Neuronal stem cell (in vitro differentiated cells): ENCODE data around the gene GPR45.

Experiments
- DNase-seq: peaks from one replicate; pipeline ENCODE4 v3.0.0-alpha.2; 2013; ENCODE audit warnings: low spot score
- H2AFZ ChIP-seq: one replicate; pipeline ENCODE4 v1.6.1; 2013; ENCODE audit warnings: mild to moderate bottlenecking, low read length, inconsistent platforms
- H2AK5ac ChIP-seq: 2 replicates; pipeline ENCODE4 v1.6.1; 2013; ENCODE audit warnings: low read depth, mild to moderate bottlenecking, inconsistent platforms, low read length, moderate library complexity, mixed read lengths
- H2BK120ac ChIP-seq: 2 replicates; pipeline ENCODE4 v1.6.1; 2013; ENCODE audit warnings: low read depth, mild to moderate bottlenecking, inconsistent platforms, low read length, moderate library complexity, mixed read lengths
- H2BK12ac ChIP-seq: one replicate; pipeline ENCODE4 v1.6.1; 2013; ENCODE audit warnings: low read length, inconsistent platforms
- H2BK15ac ChIP-seq: 2 replicates; pipeline ENCODE4 v1.6.1; 2013; ENCODE audit warnings: mild to moderate bottlenecking, low read length, inconsistent platforms, mixed read lengths
- H2BK5ac ChIP-seq: one replicate; pipeline ENCODE4 v1.6.1; 2013; ENCODE audit warnings: inconsistent platforms, mild to moderate bottlenecking, low read length, moderate library complexity
- H3K14ac ChIP-seq: one replicate; pipeline ENCODE4 v1.6.1; 2013; ENCODE audit warnings: low read length, inconsistent platforms
- H3K18ac ChIP-seq: 2 replicates; pipeline ENCODE4 v1.6.1; 2013; ENCODE audit warnings: low read length, inconsistent platforms
- H3K23ac ChIP-seq: 2 replicates; pipeline ENCODE4 v1.6.1; 2013; ENCODE audit warnings: low read depth, mild to moderate bottlenecking, mixed read lengths, low read length, inconsistent platforms; ENCODE audit not compliant: poor library complexity
- H3K27ac ChIP-seq: replicated peaks from 3 replicates; pipeline ENCODE4 v1.5.1; 2013; ENCODE audit warnings: low read length, inconsistent platforms
- H3K27me3 ChIP-seq, 3 experiments: 2 replicates each; pipeline ENCODE4 v1.6.1; 2013; ENCODE audit warnings: low read length in 3 of 3, mild to moderate bottlenecking in 2 of 3, inconsistent platforms in 1 of 3, low read depth in 1 of 3, mixed read lengths in 1 of 3, moderate library complexity in 1 of 3; ENCODE audit not compliant: control insufficient read depth in 3 of 3, insufficient read depth in 3 of 3
- H3K36me3 ChIP-seq, 2 donors: replicated peaks in 1 of 2; 2 replicates each; pipeline ENCODE4 v1.6.1; 2013; ENCODE audit warnings: low read length in 2 of 2; ENCODE audit not compliant: control insufficient read depth in 2 of 2, insufficient read depth in 2 of 2
- H3K4ac ChIP-seq: 2 replicates; pipeline ENCODE4 v1.6.1; 2013; ENCODE audit warnings: inconsistent platforms, mild to moderate bottlenecking, low read length, moderate library complexity
- H3K4me1 ChIP-seq, 2 donors: 1 replicate in 1 of 2; 2 replicates in 1 of 2; pipeline ENCODE4 v1.6.1; 2013; ENCODE audit warnings: low read length in 2 of 2, low read depth in 1 of 2; ENCODE audit not compliant: control insufficient read depth in 2 of 2, insufficient read depth in 1 of 2
- H3K4me2 ChIP-seq: one replicate; pipeline ENCODE4 v1.6.1; 2013; ENCODE audit warnings: mild to moderate bottlenecking, low read length, inconsistent platforms; ENCODE audit not compliant: insufficient read depth, poor library complexity, severe bottlenecking
- H3K4me3 ChIP-seq, 2 donors: 2 replicates each; pipeline ENCODE4 v1.5.1; 2013; ENCODE audit warnings: low read length in 2 of 2, mild to moderate bottlenecking in 2 of 2, inconsistent platforms in 1 of 2, moderate library complexity in 1 of 2
- H3K79me1 ChIP-seq: one replicate; pipeline ENCODE4 v1.6.1; 2013; ENCODE audit warnings: low read depth, mild to moderate bottlenecking, inconsistent platforms, low read length, moderate library complexity
- H3K9ac ChIP-seq: one replicate; pipeline ENCODE4 v1.6.1; 2013; ENCODE audit warnings: mild to moderate bottlenecking, low read depth, low read length, inconsistent platforms; ENCODE audit not compliant: poor library complexity
- H3K9me3 ChIP-seq, 2 donors: replicated peaks in 1 of 2; 2 replicates each; pipeline versions ENCODE3 to v1.6.1; 2013; ENCODE audit warnings: low read length in 2 of 2, mild to moderate bottlenecking in 2 of 2, inconsistent platforms in 1 of 2, low read depth in 1 of 2, mixed read lengths in 1 of 2, moderate library complexity in 1 of 2; ENCODE audit not compliant: control insufficient read depth in 2 of 2, insufficient read depth in 1 of 2
- H4K8ac ChIP-seq: one replicate; pipeline ENCODE4 v1.6.1; 2013; ENCODE audit warnings: low read depth, mild to moderate bottlenecking, inconsistent platforms, low read length, moderate library complexity
- H4K91ac ChIP-seq: one replicate; pipeline ENCODE4 v1.6.1; 2013; ENCODE audit warnings: low read length, low read depth, mild to moderate bottlenecking, inconsistent platforms; ENCODE audit not compliant: poor library complexity
- WGBS, 2 donors: extraction: QIAGEN DNeasy Blood & Tissue Kit; methylation state at CpG; one replicate each; pipeline ENCODE4 v1.1.7; 2013; ENCODE audit warnings: missing lambda C conversion rate in 2 of 2, mixed read lengths in 1 of 2; ENCODE audit not compliant: insufficient read length in 2 of 2, insufficient replicate concordance in 1 of 2; ENCODE audit errors: extremely low coverage in 2 of 2; 5-methylcytosine and 5-hydroxymethylcytosine counted together

The GPR45 gene

GRCh38 chr2:105279126-105279525, 37.6 kb downstream of the GPR45 start:
- H3K18ac ChIP-seq: no peak overlapping the region
- no peaks in the 10 kb centered on the region for H3K4me1 ChIP-seq
- WGBS, 2 donors: no CpG with 5 or more reads among the region's 1 CpG
- no peak for DNase-seq
- H3K14ac ChIP-seq: no peak overlapping the region
- peaks cover 23 to 96% of the 10 kb centered on the region in 2 donors for H3K36me3 ChIP-seq
- no peak overlapping the region for H2BK5ac ChIP-seq
- H3K79me1 ChIP-seq: no peaks in the 10 kb centered on the region
- H4K91ac ChIP-seq: no peak overlapping the region
- H3K27me3 ChIP-seq: no peaks in the 10 kb centered on the region
- H3K9ac ChIP-seq: no peak overlapping the region
- H3K9me3 ChIP-seq: no peaks in the 10 kb centered on the region
- H2BK15ac ChIP-seq: no peak overlapping the region
- no peak overlapping the region for H3K4me3 ChIP-seq
- H3K27ac ChIP-seq: no peak overlapping the region
- H2AK5ac ChIP-seq: no peak overlapping the region
- no peak overlapping the region for H3K4me2 ChIP-seq
- no peak overlapping the region for H2BK120ac ChIP-seq
- H3K4ac ChIP-seq: no peak overlapping the region
- no peak overlapping the region for H4K8ac ChIP-seq
- H3K23ac ChIP-seq: no peak overlapping the region
- no peak overlapping the region for H2BK12ac ChIP-seq
- H2AFZ ChIP-seq: no peak overlapping the region

- no peak overlapping the region for H3K18ac ChIP-seq
- no CpG with 5 or more reads among the region's 10 CpGs for WGBS, 2 donors
Observed at GRCh38 chr2:105280281-105280680, 38.7 kb downstream of the GPR45 start.

DNA sequence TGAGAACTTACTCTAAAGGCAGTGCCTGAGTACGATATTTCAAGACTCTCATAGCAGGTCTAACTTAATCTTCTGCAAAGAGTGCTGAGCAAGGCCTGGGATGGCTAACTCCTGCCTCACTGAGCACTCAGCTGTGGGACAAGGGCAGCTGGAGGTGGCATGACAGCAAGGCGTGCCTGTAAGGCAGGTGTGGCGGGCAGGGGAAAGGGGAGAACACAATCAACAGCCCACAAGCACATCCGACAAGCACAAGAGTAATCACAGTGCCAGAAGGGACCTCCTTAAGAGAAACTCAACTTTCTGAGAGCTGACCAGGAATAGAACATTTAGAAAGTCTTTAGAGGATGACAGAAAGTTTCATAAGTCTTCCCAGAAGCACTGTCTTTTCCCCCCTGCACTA, 42.0 kb downstream of the GPR45 start:
- no peak overlapping the region for H2BK120ac ChIP-seq
- H3K9me3 ChIP-seq: no peaks in the 10 kb centered on the region
- no peak overlapping the region for H2AK5ac ChIP-seq
- no peaks in the 10 kb centered on the region for H3K4me1 ChIP-seq
- no peak overlapping the region for H3K23ac ChIP-seq
- no peak overlapping the region for H2BK15ac ChIP-seq
- no peak for DNase-seq
- no CpG with 5 or more reads among the region's 4 CpGs for WGBS, 2 donors
- H4K91ac ChIP-seq: no peak overlapping the region
- peaks cover 11 to 96% of the 10 kb centered on the region in 2 donors for H3K36me3 ChIP-seq
- H3K27ac ChIP-seq: no peak overlapping the region
- H3K27me3 ChIP-seq: no peaks in the 10 kb centered on the region
- H2AFZ ChIP-seq: no peak overlapping the region
- H3K14ac ChIP-seq: no peak overlapping the region
- no peak overlapping the region for H2BK5ac ChIP-seq
- H3K9ac ChIP-seq: no peak overlapping the region
- H3K4me2 ChIP-seq: no peak overlapping the region
- H3K4me3 ChIP-seq: no peak overlapping the region
- H4K8ac ChIP-seq: no peak overlapping the region
- H2BK12ac ChIP-seq: no peak overlapping the region
- H3K4ac ChIP-seq: no peak overlapping the region
- H3K79me1 ChIP-seq: no peaks in the 10 kb centered on the region
- no peak overlapping the region for H3K18ac ChIP-seq

More at GRCh38 chr2:105280281-105280680, 38.7 kb downstream of the GPR45 start:
- peaks cover 17 to 96% of the 10 kb centered on the region in 2 donors for H3K36me3 ChIP-seq
- H4K91ac ChIP-seq: no peak overlapping the region
- no peak overlapping the region for H2BK12ac ChIP-seq
- no peak overlapping the region for H2BK5ac ChIP-seq
- H2BK120ac ChIP-seq: no peak overlapping the region
- H2BK15ac ChIP-seq: no peak overlapping the region
- no peak overlapping the region for H2AK5ac ChIP-seq
- no peak overlapping the region for H3K4me3 ChIP-seq
- H3K9me3 ChIP-seq: no peaks in the 10 kb centered on the region
- no peak overlapping the region for H2AFZ ChIP-seq
- no peaks in the 10 kb centered on the region for H3K27me3 ChIP-seq
- H4K8ac ChIP-seq: no peak overlapping the region
- H3K79me1 ChIP-seq: no peaks in the 10 kb centered on the region
- no peak overlapping the region for H3K14ac ChIP-seq
- H3K4me2 ChIP-seq: no peak overlapping the region
- H3K27ac ChIP-seq: no peak overlapping the region
- H3K23ac ChIP-seq: no peak overlapping the region
- H3K4me1 ChIP-seq: no peaks in the 10 kb centered on the region
- no peak for DNase-seq
- no peak overlapping the region for H3K9ac ChIP-seq
- no peak overlapping the region for H3K4ac ChIP-seq

- peak; percentile 11 for DNase-seq
- WGBS, 2 donors: no CpG with 5 or more reads among the region's 5 CpGs
Observed at GRCh38 chr2:105287692-105288091, 46.1 kb downstream of the GPR45 start.

More at GRCh38 chr2:105287692-105288091, 46.1 kb downstream of the GPR45 start:
- H3K4me1 ChIP-seq: no peaks in the 10 kb centered on the region
- no peaks in the 10 kb centered on the region for H3K27me3 ChIP-seq
- no peak overlapping the region for H3K18ac ChIP-seq
- H3K36me3 ChIP-seq: peaks cover 1 to 94% of the 10 kb centered on the region in 2 donors
- no peak overlapping the region for H2BK120ac ChIP-seq
- no peak overlapping the region for H3K9ac ChIP-seq
- no peak overlapping the region for H3K27ac ChIP-seq
- H3K4me2 ChIP-seq: no peak overlapping the region
- no peak overlapping the region for H2BK15ac ChIP-seq
- no peaks in the 10 kb centered on the region for H3K9me3 ChIP-seq
- H3K4me3 ChIP-seq: peak overlapping the region in 1 of 2 donors; percentile 38
- no peak overlapping the region for H3K4ac ChIP-seq
- H2AK5ac ChIP-seq: no peak overlapping the region
- H3K14ac ChIP-seq: no peak overlapping the region
- H4K8ac ChIP-seq: no peak overlapping the region
- no peak overlapping the region for H2AFZ ChIP-seq
- H3K23ac ChIP-seq: no peak overlapping the region
- no peak overlapping the region for H2BK12ac ChIP-seq
- H3K79me1 ChIP-seq: no peaks in the 10 kb centered on the region
- H2BK5ac ChIP-seq: no peak overlapping the region
- H4K91ac ChIP-seq: no peak overlapping the region
